SK-N-SH treated with all-trans-retinoic acid at 6 μM for 48 hours (cell line): Measurements from ENCODE around the gene APOLD1.

Source experiments
- ISL1 ChIP-seq: fragments of 250-450 bp; sonication (Bioruptor Pico); IDR thresholded peaks from 2 replicates; pipeline ENCODE4 v2.1.2; 2022; ENCODE audit warnings: mild to moderate bottlenecking, moderate library complexity
- OSR1 ChIP-seq: fragments of 250-450 bp; sonication (Bioruptor Pico); IDR thresholded peaks from 2 replicates; pipeline ENCODE4 v1.8.0; 2022; ENCODE audit warnings: moderate library complexity, mild to moderate bottlenecking, inconsistent platforms
- TCF4 ChIP-seq: fragments of 250-450 bp; sonication (Bioruptor Pico); IDR thresholded peaks from 2 replicates; pipeline ENCODE4 v1.8.0; 2021; ENCODE audit warnings: mild to moderate bottlenecking, moderate library complexity, borderline replicate concordance
- ZC3H10 ChIP-seq: fragments of 250-450 bp; sonication (Bioruptor Pico); IDR thresholded peaks from 2 replicates; pipeline ENCODE4 v1.5.1; 2021; ENCODE audit warnings: mild to moderate bottlenecking, moderate library complexity
- ZNF70 ChIP-seq: fragments of 450-650 bp; formaldehyde crosslinking; IDR thresholded peaks from 2 replicates; pipeline ENCODE4 v1.5.0; 2020; ENCODE audit warnings: mild to moderate bottlenecking, moderate library complexity
- ZNF8 ChIP-seq: fragments of 450-650 bp; formaldehyde crosslinking; IDR thresholded peaks from 2 replicates; pipeline ENCODE4 v1.5.0; 2020; ENCODE audit warnings: mild to moderate bottlenecking, moderate library complexity
- TF ChIP-seq, protein P1 (sequence below): fragments of 250-450 bp; sonication (Bioruptor Pico); IDR thresholded peaks from 2 replicates; pipeline ENCODE4 v1.8.0; 2020; ENCODE audit warnings: mild to moderate bottlenecking, moderate library complexity, borderline replicate concordance

DNA sequence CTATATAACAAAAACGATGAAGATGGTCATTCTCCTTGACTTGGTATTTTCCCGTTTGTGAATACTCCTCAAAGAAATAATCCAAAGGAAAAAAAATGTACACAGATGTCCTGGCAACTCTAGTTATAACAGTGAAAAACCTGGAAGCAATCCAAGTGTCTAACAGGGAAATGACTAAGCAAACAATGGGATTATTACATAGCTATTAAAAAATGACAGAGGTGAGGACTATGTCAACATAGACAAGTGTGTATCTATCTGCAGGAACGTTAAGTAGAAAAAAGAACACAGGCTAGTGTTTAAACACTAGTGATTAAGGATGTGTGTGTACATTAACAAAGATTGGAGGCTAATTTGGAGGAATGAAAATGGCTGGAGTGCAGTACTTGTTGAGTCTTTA, 5.9 kb upstream of the APOLD1 start:
- no peak for TF ChIP-seq ZNF8 (CRISPR knock-in tag)
- TF ChIP-seq TCF4 (CRISPR knock-in tag): no peak
- TF ChIP-seq ZNF70: no peak
- TF ChIP-seq, protein P1, sequence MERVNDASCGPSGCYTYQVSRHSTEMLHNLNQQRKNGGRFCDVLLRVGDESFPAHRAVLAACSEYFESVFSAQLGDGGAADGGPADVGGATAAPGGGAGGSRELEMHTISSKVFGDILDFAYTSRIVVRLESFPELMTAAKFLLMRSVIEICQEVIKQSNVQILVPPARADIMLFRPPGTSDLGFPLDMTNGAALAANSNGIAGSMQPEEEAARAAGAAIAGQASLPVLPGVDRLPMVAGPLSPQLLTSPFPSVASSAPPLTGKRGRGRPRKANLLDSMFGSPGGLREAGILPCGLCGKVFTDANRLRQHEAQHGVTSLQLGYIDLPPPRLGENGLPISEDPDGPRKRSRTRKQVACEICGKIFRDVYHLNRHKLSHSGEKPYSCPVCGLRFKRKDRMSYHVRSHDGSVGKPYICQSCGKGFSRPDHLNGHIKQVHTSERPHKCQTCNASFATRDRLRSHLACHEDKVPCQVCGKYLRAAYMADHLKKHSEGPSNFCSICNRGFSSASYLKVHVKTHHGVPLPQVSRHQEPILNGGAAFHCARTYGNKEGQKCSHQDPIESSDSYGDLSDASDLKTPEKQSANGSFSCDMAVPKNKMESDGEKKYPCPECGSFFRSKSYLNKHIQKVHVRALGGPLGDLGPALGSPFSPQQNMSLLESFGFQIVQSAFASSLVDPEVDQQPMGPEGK (CRISPR knock-in tag): no peak
- no peak for TF ChIP-seq OSR1
- peak; percentile 58 for TF ChIP-seq ISL1 (CRISPR knock-in tag)
- no peak for TF ChIP-seq ZC3H10
